ENCODE data around the gene OIT3.
"Not testable (repeated sequence)": the region's sequence is repeated elsewhere in the genome, so short reads cannot be mapped to it uniquely, and the experiment has no call there.

The OIT3 gene

GRCh38 chr10:72904806-72905205 is 11.3 kb downstream of the OIT3 start:
- DNase-seq: no peak

- no peak for DNase-seq
Observed at GRCh38 chr10:72906446-72906845, 12.9 kb downstream of the OIT3 start.

DNA sequence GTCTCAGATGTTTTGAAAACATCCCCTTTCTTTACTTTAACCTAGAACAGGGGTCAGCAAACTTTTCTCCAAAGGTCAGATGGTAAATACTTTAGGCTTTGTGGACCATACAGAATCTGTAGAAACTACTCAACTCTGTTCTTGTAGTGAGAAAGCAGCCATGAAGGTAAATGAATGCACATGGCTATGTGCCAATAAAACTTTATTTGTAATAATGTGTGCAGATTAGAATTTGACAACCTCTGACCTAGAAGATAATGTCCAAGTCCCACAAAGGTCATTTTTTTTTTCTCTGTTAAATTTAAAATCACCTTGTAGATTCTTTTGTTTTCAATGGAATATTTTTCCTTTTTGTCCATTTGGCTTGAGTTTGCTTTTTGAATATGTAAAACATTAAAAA is 17.2 kb downstream of the OIT3 start:
- DNase-seq: no peak

DNA sequence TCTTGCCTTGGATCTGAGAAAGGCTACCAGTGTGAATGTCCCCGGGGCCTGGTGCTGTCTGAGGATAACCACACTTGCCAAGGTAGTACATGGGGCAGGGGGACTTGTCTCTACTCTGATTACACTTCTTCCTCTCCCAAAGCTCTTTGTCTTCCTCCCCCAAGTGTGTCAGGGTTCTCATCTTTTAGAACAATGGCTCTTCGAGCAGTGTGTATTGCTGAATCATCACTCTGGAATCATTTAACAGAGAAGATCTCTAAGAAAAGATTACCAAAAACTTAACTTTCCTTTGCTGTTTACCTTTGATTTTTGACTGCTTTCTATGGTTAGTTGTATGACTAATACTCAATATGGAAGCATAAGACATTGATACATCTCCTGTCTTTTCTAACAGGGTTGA is 18.2 kb downstream of the OIT3 start:
- no peak for DNase-seq

DNA sequence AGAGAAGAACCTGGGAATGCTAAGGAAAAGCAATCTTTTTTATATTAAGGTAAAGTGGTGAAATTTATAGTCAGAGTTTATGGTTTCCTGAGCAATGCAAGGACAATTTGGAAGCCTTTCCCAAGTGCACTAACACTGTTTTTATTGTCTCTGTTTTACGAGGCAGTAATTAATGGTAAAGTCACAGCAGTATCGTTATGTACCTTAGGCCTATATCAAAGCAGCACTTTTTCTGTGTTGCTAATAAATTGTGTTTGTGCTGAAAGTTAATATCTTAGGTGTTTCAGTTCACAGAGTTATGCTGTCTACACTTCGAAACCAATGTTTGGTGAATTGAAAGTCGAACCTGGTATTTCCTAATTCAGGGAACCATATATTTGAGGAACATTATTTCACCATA is 19.2 kb downstream of the OIT3 start:
- DNase-seq: no peak

- DNase-seq: no peak
Observed at GRCh38 chr10:72913287-72913686, 19.7 kb downstream of the OIT3 start.

GRCh38 chr10:72917201-72917600 is 23.7 kb downstream of the OIT3 start:
- not testable (repeated sequence) for DNase-seq

- DNase-seq: not testable (repeated sequence)
Observed at GRCh38 chr10:72917803-72918332, 24.3 kb downstream of the OIT3 start.

DNA sequence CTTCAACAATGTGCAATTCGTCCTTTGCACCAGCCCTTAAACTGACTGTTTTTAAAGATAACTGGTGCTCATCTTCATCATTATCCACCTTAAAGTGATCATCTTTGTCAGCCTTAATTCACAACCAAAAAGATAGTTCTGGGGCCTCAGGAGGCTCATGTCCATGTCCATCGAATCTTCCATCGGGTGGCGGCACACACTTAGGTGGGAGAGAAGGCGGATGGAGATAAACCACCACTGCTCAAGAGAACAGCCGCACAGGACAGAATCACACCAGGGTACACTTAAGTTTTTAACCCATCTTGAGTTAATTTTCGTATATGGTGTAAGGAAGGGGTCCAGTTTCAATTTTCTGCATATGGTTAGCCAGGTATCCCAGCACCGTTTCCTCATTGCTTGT is 24.8 kb downstream of the OIT3 start:
- no peak for DNase-seq

- DNase-seq: not testable (repeated sequence)
Observed at GRCh38 chr10:72921147-72921683, 27.7 kb downstream of the OIT3 start.

DNA sequence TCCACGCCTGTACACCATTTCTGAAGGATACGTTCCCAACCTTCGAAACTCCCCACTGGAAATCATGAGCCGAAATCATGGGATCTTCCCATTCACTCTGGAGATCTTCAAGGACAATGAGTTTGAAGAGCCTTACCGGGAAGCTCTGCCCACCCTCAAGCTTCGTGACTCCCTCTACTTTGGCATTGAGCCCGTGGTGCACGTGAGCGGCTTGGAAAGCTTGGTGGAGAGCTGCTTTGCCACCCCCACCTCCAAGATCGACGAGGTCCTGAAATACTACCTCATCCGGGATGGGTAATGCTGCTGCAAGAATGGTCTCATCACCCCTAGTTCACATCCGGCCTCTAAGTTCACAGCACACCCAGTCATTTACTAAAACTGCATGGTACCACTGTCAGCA is 30.8 kb downstream of the OIT3 start:
- no peak for DNase-seq

GRCh38 chr10:72925951-72926465 is 32.5 kb downstream of the OIT3 start:
- DNase-seq: no peak

- no peak for DNase-seq
Observed at GRCh38 chr10:72927485-72927884, 33.9 kb downstream of the OIT3 start.

- no peak for DNase-seq
Observed at GRCh38 chr10:72928798-72929197, 35.3 kb downstream of the OIT3 start.

- no peak for DNase-seq
Observed at GRCh38 chr10:72930276-72930675, 36.7 kb downstream of the OIT3 start.

DNA sequence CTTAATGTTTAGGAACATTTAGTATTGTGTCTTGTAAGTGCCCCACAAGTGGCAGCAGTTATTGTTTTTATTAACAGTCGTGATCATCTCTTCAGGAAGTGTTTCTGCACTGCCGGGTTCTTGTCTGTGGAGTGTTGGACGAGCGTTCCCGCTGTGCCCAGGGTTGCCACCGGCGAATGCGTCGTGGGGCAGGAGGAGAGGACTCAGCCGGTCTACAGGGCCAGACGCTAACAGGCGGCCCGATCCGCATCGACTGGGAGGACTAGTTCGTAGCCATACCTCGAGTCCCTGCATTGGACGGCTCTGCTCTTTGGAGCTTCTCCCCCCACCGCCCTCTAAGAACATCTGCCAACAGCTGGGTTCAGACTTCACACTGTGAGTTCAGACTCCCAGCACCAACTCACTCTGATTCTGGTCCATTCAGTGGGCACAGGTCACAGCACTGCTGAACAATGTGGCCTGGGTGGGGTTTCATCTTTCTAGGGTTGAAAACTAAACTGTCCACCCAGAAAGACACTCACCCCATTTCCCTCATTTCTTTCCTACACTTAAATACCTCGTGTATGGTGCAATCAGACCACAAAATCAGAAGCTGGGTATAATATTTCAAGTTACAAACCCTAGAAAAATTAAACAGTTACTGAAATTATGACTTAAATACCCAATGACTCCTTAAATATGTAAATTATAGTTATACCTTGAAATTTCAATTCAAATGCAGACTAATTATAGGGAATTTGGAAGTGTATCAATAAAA is 38.9 kb downstream of the OIT3 start:
- no peak for DNase-seq

GRCh38 chr10:72935361-72935760 is 41.8 kb downstream of the OIT3 start:
- no peak for DNase-seq

DNA sequence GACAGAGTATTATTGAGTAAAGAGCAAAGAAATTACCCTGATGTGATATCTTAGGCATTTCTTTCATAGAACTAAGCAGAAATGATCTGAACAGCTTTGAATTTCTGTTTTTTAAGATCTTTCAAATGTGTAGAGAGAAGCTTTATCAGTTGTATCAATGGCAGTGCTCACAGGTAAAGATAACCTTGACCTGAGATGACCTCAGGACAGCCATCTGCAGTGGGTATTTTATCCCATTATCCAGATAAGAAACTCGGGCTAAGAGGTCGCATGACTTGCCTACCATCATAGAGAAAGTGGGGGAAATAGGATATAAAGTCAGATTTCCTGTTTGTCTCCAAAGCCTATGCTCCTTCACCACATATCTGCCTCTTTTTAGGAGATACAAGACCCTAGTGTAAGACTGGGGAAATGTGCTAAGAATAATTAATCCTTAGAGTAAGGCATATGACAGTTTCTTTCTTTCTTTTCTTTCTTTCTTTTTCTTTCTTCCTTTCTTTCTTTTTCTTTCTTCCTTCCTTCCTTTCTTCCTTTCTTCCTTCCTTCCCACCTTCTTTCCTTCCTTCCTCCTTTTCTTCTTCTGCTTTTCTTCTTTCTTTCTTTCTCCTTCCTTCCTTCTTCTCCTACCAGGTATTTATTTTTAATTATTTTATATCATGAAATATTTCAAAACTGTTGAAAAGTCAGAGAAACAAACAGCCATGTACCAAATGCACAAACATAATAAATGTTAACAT is 50.1 kb downstream of the OIT3 start:
- no peak for DNase-seq

- DNase-seq: no peak
Observed at GRCh38 chr10:72946963-72947362, 53.4 kb downstream of the OIT3 start.

- DNase-seq: no peak
Observed at GRCh38 chr10:72948762-72949161, 55.2 kb downstream of the OIT3 start.

GRCh38 chr10:72951760-72952159 is 58.2 kb downstream of the OIT3 start:
- no peak for DNase-seq

DNA sequence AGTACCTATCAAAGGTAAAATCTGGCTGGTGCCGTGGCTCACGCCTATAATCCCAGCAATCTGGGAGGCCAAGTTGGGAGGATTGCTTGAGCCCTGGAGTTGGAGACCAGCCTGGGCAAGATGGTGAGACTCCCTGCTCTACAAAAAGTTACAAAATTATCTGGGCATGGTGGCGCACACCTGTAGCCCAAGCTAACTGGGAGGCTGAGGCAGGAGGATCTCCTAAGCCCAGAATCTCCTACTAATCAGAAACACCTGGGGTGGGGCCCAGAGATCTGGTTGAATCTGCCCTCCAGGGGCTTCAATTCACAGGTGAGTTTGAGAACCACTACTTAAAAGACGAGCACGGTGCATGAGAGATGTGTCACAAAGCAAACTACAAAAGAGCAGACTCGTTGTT is 58.6 kb downstream of the OIT3 start:
- no peak for DNase-seq

DNA sequence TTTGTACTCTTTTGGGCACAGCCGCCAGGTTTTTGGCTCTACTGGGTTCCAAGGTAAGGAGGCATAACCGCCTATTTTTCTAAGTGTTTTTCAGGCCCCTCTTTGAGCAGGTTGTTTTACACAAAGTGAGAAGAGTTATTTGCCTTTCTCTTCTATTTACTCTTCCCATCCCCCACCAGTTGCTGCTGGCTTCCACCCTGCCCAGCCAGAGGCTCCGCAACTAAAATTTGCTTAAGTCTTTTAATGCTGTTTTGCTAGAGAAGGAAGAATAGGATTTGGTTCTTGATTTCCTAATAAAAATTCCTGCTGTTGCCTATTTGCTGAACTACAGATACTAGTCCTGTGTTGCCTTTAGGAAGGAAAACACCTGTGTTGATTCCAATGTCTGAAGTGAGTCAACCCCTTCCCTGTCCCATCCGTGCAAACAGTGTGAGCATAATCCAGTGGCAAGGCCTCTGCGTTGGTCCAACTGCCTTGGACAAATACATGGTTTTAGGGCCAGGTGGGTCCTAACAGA is 59.2 kb downstream of the OIT3 start:
- no peak for DNase-seq

GRCh38 chr10:72953687-72954086 is 60.1 kb downstream of the OIT3 start:
- no peak for DNase-seq

Data from activated CD4-positive, alpha-beta T cell treated with anti-CD3 and anti-CD28 coated beads, Interleukin-2, amount 50 U/mL, for 48 hours (primary cell).